ENCODE data around the gene TRRAP.

TRRAP gene

DNA sequence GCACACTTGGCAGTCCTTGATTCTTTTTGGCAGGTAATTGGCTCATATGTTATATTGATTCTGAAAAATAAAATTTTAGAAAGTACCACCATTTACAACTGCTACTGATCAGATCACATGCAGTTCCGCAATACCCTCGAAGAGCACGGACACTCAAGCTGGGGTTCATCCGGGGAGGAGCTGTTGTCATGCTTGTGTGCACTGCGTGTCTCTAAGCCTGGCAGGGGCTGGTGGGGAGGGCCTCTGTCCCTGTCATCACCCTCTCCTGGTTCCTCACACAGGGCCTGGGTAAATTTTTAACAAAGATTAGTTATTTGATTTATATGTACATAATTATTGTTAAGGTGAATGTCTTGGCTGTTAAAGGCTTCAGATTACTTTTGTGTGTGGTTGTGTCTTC, 45.2 kb downstream of the TRRAP start:
- Histone ChIP-seq H3K27ac (ENCODE audit: low read depth, low read length) (no peak overlapping the region), H3K4me1 (ENCODE audit: control insufficient read depth, insufficient read depth, low read length) (no peaks in the 10 kb centered on the region), H3K27me3 (ENCODE audit: control insufficient read depth, insufficient read depth, low read length) (no peaks in the 10 kb centered on the region), H3K36me3 (ENCODE audit: control insufficient read depth, insufficient read depth, low read length) (peaks cover 96% of the 10 kb centered on the region), H3K9me3 (ENCODE audit: control insufficient read depth, insufficient read depth, low read depth, low read length) (no peaks in the 10 kb centered on the region), H3K9ac (ENCODE audit: low read length) (no peak overlapping the region), H3K4me3 (ENCODE audit: low read depth, low read length) (no peak overlapping the region)

DNA sequence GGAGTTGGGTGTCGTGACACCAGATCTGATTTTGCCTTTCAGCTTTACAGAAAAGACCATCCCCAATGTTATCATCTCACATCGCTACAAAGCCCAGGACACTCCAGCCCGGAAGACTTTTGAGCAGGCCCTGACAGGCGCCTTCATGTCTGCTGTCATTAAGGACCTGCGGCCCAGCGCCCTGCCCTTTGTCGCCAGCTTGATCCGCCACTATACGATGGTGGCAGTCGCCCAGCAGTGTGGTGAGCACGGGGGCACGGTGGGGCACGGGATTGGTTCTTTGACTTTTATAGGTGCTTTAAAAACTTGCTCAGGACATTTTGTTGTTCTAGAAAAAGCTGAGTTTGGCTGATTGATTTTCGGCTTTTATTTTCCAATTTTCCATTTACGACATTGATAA, 48.8 kb downstream of the TRRAP start:
- peaks cover 92% of the 10 kb centered on the region for H3K36me3 ChIP-seq (ENCODE audit: control insufficient read depth, insufficient read depth, low read length)
- H3K9ac ChIP-seq (ENCODE audit: low read length), result no peak overlapping the region
- no peaks in the 10 kb centered on the region for H3K4me1 ChIP-seq (ENCODE audit: control insufficient read depth, insufficient read depth, low read length)
- H3K27me3 ChIP-seq (ENCODE audit: control insufficient read depth, insufficient read depth, low read length), result no peaks in the 10 kb centered on the region
- no peak overlapping the region for H3K4me3 ChIP-seq (ENCODE audit: low read depth, low read length)
- no peak overlapping the region for H3K27ac ChIP-seq (ENCODE audit: low read depth, low read length)
- no peaks in the 10 kb centered on the region for H3K9me3 ChIP-seq (ENCODE audit: control insufficient read depth, insufficient read depth, low read depth, low read length)

DNA sequence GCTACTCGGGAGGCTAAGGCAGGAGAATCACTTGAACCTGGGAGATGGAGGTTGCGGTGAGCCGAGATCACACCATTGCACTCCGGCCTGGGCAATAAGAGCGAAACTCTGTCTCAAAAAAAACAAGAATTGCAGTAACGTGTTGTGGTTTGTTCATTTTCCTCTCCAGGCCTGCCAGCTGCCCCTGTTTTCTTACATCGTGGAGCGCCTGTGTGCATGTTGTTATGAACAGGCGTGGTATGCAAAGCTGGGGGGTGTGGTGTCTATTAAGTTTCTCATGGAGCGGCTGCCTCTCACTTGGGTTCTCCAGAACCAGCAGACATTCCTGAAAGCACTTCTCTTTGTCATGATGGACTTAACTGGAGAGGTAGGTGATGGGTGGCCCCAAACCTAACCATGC, 52.1 kb downstream of the TRRAP start:
- Histone ChIP-seq H3K4me1 (ENCODE audit: control insufficient read depth, insufficient read depth, low read length) (no peaks in the 10 kb centered on the region), H3K9me3 (ENCODE audit: control insufficient read depth, insufficient read depth, low read depth, low read length) (no peaks in the 10 kb centered on the region), H3K27ac (ENCODE audit: low read depth, low read length) (no peak overlapping the region), H3K9ac (ENCODE audit: low read length) (no peak overlapping the region), H3K4me3 (ENCODE audit: low read depth, low read length) (no peak overlapping the region), H3K27me3 (ENCODE audit: control insufficient read depth, insufficient read depth, low read length) (no peaks in the 10 kb centered on the region), H3K36me3 (ENCODE audit: control insufficient read depth, insufficient read depth, low read length) (peaks cover 94% of the 10 kb centered on the region)

DNA sequence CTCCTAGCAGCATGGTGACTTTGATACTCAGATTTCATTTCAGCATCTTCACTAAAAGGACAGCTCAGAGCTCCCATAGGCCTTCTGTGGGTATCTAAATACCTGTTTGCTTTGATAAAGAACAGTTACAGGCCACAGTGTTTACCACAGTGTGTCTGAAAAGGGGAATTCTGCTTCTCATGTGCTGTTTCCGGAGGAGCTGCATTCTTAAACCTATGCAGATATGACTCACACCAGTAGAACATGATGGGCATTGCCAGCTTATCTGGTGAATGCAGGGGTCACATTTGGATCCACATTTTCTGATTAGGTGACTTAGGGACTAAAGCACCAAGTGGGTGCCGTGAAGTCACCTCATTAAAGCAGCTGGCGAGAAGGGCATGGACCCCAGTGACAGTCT, 52.6 kb downstream of the TRRAP start:
- Histone ChIP-seq H3K4me1 (ENCODE audit: control insufficient read depth, insufficient read depth, low read length) (no peaks in the 10 kb centered on the region), H3K9me3 (ENCODE audit: control insufficient read depth, insufficient read depth, low read depth, low read length) (no peaks in the 10 kb centered on the region), H3K27ac (ENCODE audit: low read depth, low read length) (no peak overlapping the region), H3K4me3 (ENCODE audit: low read depth, low read length) (no peak overlapping the region), H3K9ac (ENCODE audit: low read length) (no peak overlapping the region), H3K27me3 (ENCODE audit: control insufficient read depth, insufficient read depth, low read length) (no peaks in the 10 kb centered on the region), H3K36me3 (ENCODE audit: control insufficient read depth, insufficient read depth, low read length) (peaks cover 94% of the 10 kb centered on the region)

DNA sequence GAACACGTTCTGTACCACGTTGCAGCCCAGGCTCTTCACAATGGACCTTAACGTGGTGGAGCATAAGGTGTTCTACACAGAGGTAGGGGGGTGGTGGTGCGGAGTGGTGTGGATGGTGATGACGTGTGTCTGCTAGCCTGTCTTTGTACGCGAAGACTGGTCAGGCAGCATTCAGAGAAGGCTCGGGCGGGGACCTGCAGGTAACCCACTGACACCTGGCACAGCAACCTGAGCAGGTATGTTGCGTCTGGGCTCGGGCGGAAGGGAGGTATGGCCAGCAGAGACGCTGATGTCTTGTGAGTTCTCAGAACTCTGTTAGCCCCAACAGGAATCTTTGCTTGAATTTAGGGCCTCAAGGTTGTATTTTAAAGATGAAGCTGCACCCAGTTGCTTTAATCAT, 55.0 kb downstream of the TRRAP start:
- H3K36me3 ChIP-seq (ENCODE audit: control insufficient read depth, insufficient read depth, low read length), result peaks cover 94% of the 10 kb centered on the region
- H3K27me3 ChIP-seq (ENCODE audit: control insufficient read depth, insufficient read depth, low read length), result no peaks in the 10 kb centered on the region
- H3K9ac ChIP-seq (ENCODE audit: low read length), result no peak overlapping the region
- no peaks in the 10 kb centered on the region for H3K9me3 ChIP-seq (ENCODE audit: control insufficient read depth, insufficient read depth, low read depth, low read length)
- no peaks in the 10 kb centered on the region for H3K4me1 ChIP-seq (ENCODE audit: control insufficient read depth, insufficient read depth, low read length)
- no peak overlapping the region for H3K4me3 ChIP-seq (ENCODE audit: low read depth, low read length)
- H3K27ac ChIP-seq (ENCODE audit: low read depth, low read length), result no peak overlapping the region

DNA sequence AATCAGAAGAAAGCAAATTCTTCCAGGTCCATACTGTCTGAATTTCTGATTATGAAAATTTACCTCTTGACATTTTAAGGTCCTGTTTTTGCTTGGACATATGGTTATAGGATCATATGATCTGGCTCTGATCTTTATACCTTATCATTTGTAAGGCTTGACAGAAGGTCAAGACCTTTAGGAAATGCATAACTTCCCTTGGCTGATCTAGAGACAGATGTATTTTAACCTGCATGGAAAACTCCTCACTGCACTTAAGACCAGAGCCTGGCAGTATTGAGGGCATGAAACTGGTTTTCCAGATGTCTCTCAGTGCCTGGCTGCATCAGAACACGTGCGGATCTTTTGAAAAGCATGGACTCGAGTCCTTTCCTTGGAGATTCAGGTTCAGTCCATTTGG, 55.9 kb downstream of the TRRAP start:
- Histone ChIP-seq H3K4me3 (ENCODE audit: low read depth, low read length) (no peak overlapping the region), H3K36me3 (ENCODE audit: control insufficient read depth, insufficient read depth, low read length) (peaks cover 94% of the 10 kb centered on the region), H3K9ac (ENCODE audit: low read length) (no peak overlapping the region), H3K9me3 (ENCODE audit: control insufficient read depth, insufficient read depth, low read depth, low read length) (no peaks in the 10 kb centered on the region), H3K4me1 (ENCODE audit: control insufficient read depth, insufficient read depth, low read length) (no peaks in the 10 kb centered on the region), H3K27me3 (ENCODE audit: control insufficient read depth, insufficient read depth, low read length) (no peaks in the 10 kb centered on the region), H3K27ac (ENCODE audit: low read depth, low read length) (no peak overlapping the region)

DNA sequence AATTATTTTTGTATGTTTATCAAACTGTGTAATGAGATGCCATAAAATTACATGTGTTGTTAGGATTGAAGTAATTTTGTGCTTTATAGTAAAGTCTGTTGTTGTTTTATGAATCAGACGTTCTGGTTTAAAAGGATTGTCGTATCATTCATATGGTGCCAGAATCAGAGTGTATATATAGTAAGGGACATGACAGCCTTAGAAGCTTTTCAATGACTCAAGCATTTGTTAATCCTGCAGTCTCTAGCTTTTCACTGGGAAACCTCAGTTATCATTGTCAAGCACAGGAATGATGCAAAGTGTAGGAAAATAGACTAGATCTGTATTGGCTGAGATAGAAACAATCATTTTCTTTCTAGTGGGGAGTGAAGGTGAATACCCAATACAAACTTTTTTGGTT, 57.5 kb downstream of the TRRAP start:
- H3K9ac ChIP-seq (ENCODE audit: low read length), result no peak overlapping the region
- H3K36me3 ChIP-seq (ENCODE audit: control insufficient read depth, insufficient read depth, low read length), result peaks cover 95% of the 10 kb centered on the region
- no peaks in the 10 kb centered on the region for H3K4me1 ChIP-seq (ENCODE audit: control insufficient read depth, insufficient read depth, low read length)
- H3K4me3 ChIP-seq (ENCODE audit: low read depth, low read length), result no peak overlapping the region
- no peaks in the 10 kb centered on the region for H3K27me3 ChIP-seq (ENCODE audit: control insufficient read depth, insufficient read depth, low read length)
- no peaks in the 10 kb centered on the region for H3K9me3 ChIP-seq (ENCODE audit: control insufficient read depth, insufficient read depth, low read depth, low read length)
- H3K27ac ChIP-seq (ENCODE audit: low read depth, low read length), result no peak overlapping the region

DNA sequence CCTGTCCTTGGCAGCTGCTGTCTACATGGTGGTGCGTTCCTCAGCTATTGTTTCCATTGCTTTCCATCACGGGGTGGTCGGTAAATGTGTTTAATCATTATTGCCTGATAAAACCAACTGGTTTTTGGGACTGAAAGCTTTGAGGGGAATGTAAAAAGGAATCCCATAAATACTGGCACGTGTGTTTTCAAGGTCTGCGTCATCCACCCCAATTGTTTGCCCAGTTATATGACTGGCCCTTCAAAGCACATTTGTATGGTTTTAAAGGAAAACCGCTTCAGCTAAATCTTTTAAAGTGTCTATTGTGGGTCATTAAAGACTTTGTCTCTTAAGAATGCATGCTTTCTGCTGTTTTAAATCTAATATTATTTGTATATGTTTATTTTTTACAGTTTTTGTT, 65.0 kb downstream of the TRRAP start:
- no peak overlapping the region for H3K9ac ChIP-seq (ENCODE audit: low read length)
- H3K36me3 ChIP-seq (ENCODE audit: control insufficient read depth, insufficient read depth, low read length), result peaks cover 94% of the 10 kb centered on the region
- H3K4me3 ChIP-seq (ENCODE audit: low read depth, low read length), result no peak overlapping the region
- no peaks in the 10 kb centered on the region for H3K9me3 ChIP-seq (ENCODE audit: control insufficient read depth, insufficient read depth, low read depth, low read length)
- H3K4me1 ChIP-seq (ENCODE audit: control insufficient read depth, insufficient read depth, low read length), result no peaks in the 10 kb centered on the region
- H3K27me3 ChIP-seq (ENCODE audit: control insufficient read depth, insufficient read depth, low read length), result no peaks in the 10 kb centered on the region
- no peak overlapping the region for H3K27ac ChIP-seq (ENCODE audit: low read depth, low read length)

DNA sequence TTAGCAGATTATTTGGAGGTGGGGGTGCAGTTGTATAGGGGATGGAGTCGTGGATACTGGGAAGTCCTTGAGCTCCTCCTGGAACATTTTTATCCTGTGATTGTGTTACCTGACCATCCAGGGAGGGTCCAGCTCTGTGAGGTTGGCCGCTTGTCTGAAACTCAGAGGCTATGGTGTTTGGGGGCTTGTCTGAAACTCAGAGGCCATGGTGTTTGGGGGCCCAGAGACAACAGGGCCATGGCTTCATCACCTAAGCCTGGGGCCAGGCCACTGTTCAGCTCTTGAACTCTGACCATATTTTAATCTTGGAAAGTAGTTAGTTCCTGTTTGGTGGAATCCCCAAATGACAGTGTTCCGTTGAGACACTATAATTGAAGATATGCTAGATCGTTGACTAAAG, 66.1 kb downstream of the TRRAP start:
- Histone ChIP-seq H3K9ac (ENCODE audit: low read length) (no peak overlapping the region), H3K36me3 (ENCODE audit: control insufficient read depth, insufficient read depth, low read length) (peaks cover 94% of the 10 kb centered on the region), H3K27ac (ENCODE audit: low read depth, low read length) (no peak overlapping the region), H3K4me1 (ENCODE audit: control insufficient read depth, insufficient read depth, low read length) (no peaks in the 10 kb centered on the region), H3K4me3 (ENCODE audit: low read depth, low read length) (no peak overlapping the region), H3K9me3 (ENCODE audit: control insufficient read depth, insufficient read depth, low read depth, low read length) (no peaks in the 10 kb centered on the region), H3K27me3 (ENCODE audit: control insufficient read depth, insufficient read depth, low read length) (no peaks in the 10 kb centered on the region)

DNA sequence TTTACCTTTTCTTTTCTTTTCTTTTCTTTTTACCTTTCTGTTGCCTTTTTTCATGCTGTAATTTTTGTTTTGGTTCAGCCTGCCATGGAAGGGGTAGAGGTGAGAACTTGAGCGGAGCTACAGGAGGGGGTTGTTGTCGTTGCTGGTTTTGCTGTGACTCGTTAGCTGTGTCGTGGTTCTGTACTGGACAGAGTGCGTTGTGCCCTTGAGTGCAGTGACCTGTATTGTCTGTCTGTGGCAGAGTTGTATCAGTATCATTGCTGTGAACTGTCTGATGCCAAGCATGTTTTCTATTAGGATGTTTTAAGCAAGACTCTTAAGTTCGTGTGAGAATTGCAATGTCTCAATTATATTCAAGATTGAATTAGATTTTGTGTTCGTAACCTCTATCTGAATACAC, 67.5 kb downstream of the TRRAP start:
- H3K36me3 ChIP-seq (ENCODE audit: control insufficient read depth, insufficient read depth, low read length), result peaks cover 95% of the 10 kb centered on the region
- no peaks in the 10 kb centered on the region for H3K27me3 ChIP-seq (ENCODE audit: control insufficient read depth, insufficient read depth, low read length)
- H3K4me3 ChIP-seq (ENCODE audit: low read depth, low read length), result no peak overlapping the region
- H3K9ac ChIP-seq (ENCODE audit: low read length), result no peak overlapping the region
- H3K27ac ChIP-seq (ENCODE audit: low read depth, low read length), result no peak overlapping the region
- H3K9me3 ChIP-seq (ENCODE audit: control insufficient read depth, insufficient read depth, low read depth, low read length), result no peaks in the 10 kb centered on the region
- no peaks in the 10 kb centered on the region for H3K4me1 ChIP-seq (ENCODE audit: control insufficient read depth, insufficient read depth, low read length)

DNA sequence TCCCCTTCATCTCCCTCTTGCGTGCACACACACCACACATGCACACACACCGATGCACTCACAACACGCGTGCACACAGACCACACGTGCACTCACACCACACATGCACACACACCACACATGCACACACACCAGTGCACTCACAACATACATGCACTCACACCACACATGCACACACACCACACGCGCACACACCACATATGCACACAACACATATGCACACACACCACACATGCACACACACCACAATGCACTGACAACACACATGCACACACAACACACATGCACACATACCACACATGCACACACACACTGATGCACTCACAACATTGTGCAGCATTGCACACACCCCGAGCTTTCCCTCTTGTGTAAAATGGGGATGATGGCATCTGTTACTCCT, 68.1 kb downstream of the TRRAP start:
- Histone ChIP-seq H3K27me3 (ENCODE audit: control insufficient read depth, insufficient read depth, low read length) (no peaks in the 10 kb centered on the region), H3K4me1 (ENCODE audit: control insufficient read depth, insufficient read depth, low read length) (no peaks in the 10 kb centered on the region), H3K27ac (ENCODE audit: low read depth, low read length) (no peak overlapping the region), H3K4me3 (ENCODE audit: low read depth, low read length) (no peak overlapping the region), H3K9me3 (ENCODE audit: control insufficient read depth, insufficient read depth, low read depth, low read length) (no peaks in the 10 kb centered on the region), H3K9ac (ENCODE audit: low read length) (no peak overlapping the region), H3K36me3 (ENCODE audit: control insufficient read depth, insufficient read depth, low read length) (peaks cover 95% of the 10 kb centered on the region)

DNA sequence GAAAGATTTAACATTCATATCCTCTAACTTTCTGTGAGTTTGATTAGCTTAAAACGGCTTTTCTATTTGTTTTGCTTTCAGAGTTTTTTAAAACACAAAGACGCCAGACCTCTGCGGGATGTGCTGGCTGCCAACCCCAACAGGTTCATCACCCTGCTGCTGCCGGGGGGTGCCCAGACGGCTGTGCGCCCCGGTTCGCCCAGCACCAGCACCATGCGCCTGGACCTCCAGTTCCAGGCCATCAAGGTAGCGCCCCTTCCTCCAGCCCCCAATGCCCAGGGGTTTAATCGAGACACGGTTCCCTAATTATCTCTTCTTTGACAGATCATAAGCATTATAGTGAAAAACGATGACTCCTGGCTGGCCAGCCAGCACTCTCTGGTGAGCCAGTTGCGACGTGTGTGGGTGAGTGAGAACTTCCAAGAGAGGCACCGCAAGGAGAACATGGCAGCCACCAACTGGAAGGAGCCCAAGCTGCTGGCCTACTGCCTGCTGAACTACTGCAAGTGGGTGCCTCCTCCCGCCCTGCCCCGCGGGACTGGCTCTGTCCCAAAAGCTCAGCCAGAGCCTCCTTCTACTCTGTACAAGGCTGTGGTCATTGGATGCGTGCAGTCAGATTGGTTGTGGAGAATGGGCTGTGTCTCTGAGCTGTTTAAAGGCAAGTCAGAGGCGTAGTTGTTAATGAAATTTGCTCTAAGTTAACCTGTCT, 71.2 kb downstream of the TRRAP start:
- peaks cover 96% of the 10 kb centered on the region for H3K36me3 ChIP-seq (ENCODE audit: control insufficient read depth, insufficient read depth, low read length)
- no peak overlapping the region for H3K9ac ChIP-seq (ENCODE audit: low read length)
- no peak overlapping the region for H3K4me3 ChIP-seq (ENCODE audit: low read depth, low read length)
- no peaks in the 10 kb centered on the region for H3K9me3 ChIP-seq (ENCODE audit: control insufficient read depth, insufficient read depth, low read depth, low read length)
- H3K4me1 ChIP-seq (ENCODE audit: control insufficient read depth, insufficient read depth, low read length), result no peaks in the 10 kb centered on the region
- H3K27ac ChIP-seq (ENCODE audit: low read depth, low read length), result no peak overlapping the region
- no peaks in the 10 kb centered on the region for H3K27me3 ChIP-seq (ENCODE audit: control insufficient read depth, insufficient read depth, low read length)

Data from HUES6 (cell line).